GM19455 (cell line): ENCODE data around the gene ABCD1.

ENCODE experiments used
- ATAC-seq: cut with Tn5 transposase; IDR thresholded peaks from one replicate; pipeline ENCODE4 v1.9.1; 2021; ENCODE audit not compliant: unreplicated experiment

The ABCD1 gene

GRCh38 chrX:153783378-153784013 is 58.8 kb downstream of the ABCD1 start:
- ATAC-seq: no peak

DNA sequence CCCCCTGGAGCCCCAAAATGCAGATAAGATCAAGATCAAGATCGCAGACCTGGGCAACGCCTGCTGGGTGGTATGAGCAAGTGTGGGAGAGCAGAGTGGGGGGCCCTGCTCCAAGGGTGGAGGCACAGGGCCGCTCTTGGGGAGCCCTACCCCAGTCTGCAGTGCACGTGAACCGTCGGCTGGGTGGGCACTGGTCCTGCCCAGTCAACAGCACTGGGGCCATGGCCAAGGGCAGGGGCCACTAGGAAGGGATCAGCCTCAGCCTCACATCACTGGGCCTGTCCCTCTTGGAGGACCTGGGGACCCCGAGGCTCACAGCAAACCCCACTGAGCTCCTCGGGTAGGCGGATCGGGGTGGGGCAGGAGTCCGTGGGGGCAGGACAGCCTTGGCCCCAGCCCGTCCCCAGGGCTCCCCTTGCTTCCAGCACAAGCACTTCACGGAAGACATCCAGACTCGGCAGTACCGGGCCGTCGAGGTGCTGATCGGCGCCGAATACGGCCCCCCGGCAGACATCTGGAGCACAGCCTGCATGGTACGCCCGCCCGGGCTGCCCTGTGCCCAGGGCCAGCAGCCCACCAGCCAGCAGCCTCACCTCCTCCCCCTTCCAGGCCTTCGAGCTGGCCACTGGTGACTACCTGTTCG is 59.8 kb downstream of the ABCD1 start:
- no peak for ATAC-seq

DNA sequence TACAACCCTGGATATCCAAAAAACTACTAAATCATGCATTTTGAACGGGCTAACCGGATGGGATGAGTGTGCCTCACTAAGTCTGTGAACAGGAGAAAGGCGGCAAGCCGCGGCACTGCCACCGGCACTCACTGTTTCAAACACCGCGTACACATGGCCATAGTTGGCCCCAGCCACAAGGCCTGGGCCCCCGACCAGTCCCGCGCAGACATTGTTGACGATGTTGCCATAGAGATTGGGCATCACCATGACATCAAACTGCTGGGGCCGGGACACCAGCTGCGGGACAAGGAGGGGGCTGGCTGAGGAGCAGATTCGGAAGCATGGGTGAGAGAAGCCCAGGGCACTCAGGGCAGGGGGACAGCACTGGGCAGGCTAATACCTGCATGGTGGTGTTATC is 62.0 kb downstream of the ABCD1 start:
- no peak for ATAC-seq

DNA sequence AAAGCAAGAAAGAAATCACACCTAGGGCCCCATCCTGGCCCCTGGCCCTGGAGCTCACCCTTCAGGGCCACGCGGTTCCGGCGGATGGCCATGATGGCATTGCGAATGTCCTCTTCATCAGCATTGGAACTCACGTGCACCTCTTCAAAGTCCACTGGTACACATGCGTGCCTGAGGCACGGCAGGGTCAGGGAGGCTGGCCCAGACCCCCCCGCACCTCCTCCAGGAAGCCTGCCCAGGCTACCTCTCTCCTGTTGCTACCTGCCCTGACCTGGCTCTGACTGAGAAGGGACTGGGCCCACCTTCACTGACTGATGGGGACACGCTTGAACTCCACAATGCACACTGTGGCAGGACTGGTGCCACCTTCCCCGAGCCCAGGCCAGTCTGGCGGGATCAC is 65.0 kb downstream of the ABCD1 start:
- no peak for ATAC-seq

DNA sequence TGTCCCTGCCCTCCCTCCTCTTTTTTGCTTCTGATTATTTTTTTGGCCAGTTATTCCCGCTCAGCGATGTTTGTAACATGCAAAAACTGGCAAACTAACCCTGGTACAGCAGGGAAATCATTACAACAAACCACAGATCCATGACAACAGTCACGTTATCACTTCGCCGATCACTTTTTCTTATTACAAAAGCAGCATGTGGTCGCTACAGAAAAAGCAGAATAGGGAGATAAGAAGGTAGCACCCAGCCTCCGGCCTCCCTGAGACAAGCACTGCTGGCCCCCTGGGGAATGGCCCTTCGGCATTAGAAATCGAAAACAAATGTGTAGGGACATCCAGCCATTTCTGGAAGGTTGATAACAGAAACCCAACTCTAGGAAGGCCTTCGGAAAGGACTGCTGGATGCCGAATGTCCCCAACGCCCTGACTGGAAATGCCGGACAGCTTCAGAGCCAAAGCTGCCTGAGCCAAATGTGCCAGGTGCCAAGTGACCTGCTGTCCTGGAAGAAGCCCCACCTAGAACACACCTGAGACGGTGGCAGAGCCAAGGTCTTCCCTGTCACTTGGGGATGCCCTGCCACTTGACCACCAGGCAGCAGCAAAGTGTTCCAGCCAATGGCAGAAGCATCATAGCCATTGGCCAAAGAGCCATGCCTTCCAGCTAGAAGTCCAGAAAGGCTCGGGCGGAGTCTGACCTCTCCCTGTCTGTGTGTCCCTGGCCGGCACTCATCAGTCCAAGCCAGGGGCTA is 66.6 kb downstream of the ABCD1 start:
- no peak for ATAC-seq

GRCh38 chrX:153792368-153792767 is 67.7 kb downstream of the ABCD1 start:
- no peak for ATAC-seq

DNA sequence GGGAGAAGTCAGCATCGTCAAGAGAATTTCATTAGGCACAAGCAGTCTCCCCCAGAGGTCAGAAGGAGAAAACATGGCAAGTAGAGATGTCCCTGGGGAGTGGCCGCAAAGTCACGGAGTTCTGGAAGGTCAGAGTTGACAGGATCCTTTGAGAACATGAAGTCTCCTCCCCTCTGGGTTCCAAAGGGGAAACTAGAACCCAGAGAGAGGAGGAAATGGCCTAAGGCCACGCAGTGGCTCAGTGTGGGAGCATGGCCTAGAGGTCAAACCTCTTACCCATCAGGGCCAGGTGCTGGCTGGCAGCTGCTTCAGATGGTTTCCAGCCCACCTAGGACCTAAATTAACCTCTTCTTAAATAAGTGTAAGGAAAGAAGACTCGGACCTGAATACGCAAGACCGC is 68.6 kb downstream of the ABCD1 start:
- ATAC-seq: no peak
